Measurements from ENCODE around the gene ACER3. TPM values are rescaled to one million over a fixed set of nuclear protein-coding genes. Genes with fewer than 3 reads are reported as not detected.
"Not testable (repeated sequence)": the region's sequence is repeated elsewhere in the genome, so short reads cannot be mapped to it uniquely, and the experiment has no call there.

ACER3 gene
- total and polyA plus RNA-seq, 2 experiments from 2014 or later = 6.2 to 26.5 TPM

- H2AFZ ChIP-seq; H3K4me3 Mint-ChIP-seq; H3F3A ChIP-seq (replicated peaks; ENCODE audit: low read depth); DNase-seq (ENCODE audit: low spot score); H3K4me1 ChIP-seq (ENCODE audit: insufficient read depth); H3K27me3 ChIP-seq (ENCODE audit: insufficient read depth); H3K27me3 Mint-ChIP-seq (ENCODE audit: insufficient read depth, low read depth, poor library complexity); H3K79me2 ChIP-seq (replicated peaks; ENCODE audit: insufficient read depth); H3K4me2 ChIP-seq; H4K20me1 ChIP-seq (replicated peaks; ENCODE audit: insufficient read depth); H3K36me3 ChIP-seq (ENCODE audit: insufficient read depth); H3K4me3 ChIP-seq; ATAC-seq; H3K9me2 ChIP-seq (ENCODE audit: insufficient read depth); H3K27ac Mint-ChIP-seq; H3K4me1 Mint-ChIP-seq; H3K36me3 Mint-ChIP-seq (ENCODE audit: low read depth); H3K27ac ChIP-seq (ENCODE audit: low read depth): not testable (repeated sequence)
- H3K9me3 Mint-ChIP-seq = peaks cover 14% of the 10 kb centered on the region
Observed at GRCh38 chr11:76826508-76826907, 34.2 kb upstream of the ACER3 start.

GRCh38 chr11:76827005-76827404, 33.7 kb upstream of the ACER3 start:
- not testable (repeated sequence) for H3K79me2 ChIP-seq (replicated peaks; ENCODE audit: insufficient read depth); H3K36me3 ChIP-seq (ENCODE audit: insufficient read depth); ATAC-seq; H3K4me2 ChIP-seq; H3F3A ChIP-seq (replicated peaks; ENCODE audit: low read depth); H3K4me3 Mint-ChIP-seq; H3K27me3 ChIP-seq (ENCODE audit: insufficient read depth); H3K4me1 Mint-ChIP-seq; H2AFZ ChIP-seq; H3K27me3 Mint-ChIP-seq (ENCODE audit: insufficient read depth, low read depth, poor library complexity); H3K27ac ChIP-seq (ENCODE audit: low read depth); H4K20me1 ChIP-seq (replicated peaks; ENCODE audit: insufficient read depth); H3K4me1 ChIP-seq (ENCODE audit: insufficient read depth); H3K9me2 ChIP-seq (ENCODE audit: insufficient read depth); H3K4me3 ChIP-seq; DNase-seq (ENCODE audit: low spot score); H3K36me3 Mint-ChIP-seq (ENCODE audit: low read depth); H3K27ac Mint-ChIP-seq
- H3K9me3 Mint-ChIP-seq = peaks cover 10% of the 10 kb centered on the region

DNA sequence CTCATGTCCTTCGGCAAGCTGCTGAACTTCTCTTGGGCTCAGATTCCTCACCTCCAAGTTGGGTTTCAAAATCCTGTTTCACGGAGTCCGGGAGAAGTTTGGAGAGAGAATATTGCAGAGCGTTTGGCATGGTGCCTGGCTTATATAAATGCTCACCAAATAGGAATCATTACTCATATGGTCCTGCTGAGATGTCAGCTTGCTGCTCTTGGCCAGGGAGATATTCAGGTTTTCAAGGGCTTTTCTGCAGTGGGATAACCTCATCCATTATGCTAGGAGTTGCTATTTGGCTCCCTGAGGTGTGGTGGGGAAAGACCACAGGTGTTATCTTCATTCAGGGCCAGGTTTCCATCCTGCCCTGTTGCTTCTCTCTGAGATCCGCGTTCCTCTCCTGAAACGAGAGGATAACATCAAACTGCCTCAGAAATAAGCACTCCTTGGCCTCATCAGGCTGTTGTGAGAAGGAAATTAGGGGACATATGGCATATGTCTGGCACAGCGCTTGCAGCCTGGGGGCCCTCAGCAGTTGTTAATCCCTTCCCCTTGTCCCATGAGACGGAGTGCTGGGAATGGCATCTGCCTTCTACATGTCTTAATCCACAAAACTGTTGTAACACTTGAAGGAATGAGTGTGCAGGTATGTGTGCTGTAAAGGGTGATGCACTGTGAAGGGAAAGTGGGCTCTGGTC, 29.9 kb upstream of the ACER3 start:
- H3K36me3 ChIP-seq (ENCODE audit: insufficient read depth) = no peaks in the 10 kb centered on the region
- H3K9me2 ChIP-seq (ENCODE audit: insufficient read depth) = peaks cover 7% of the 10 kb centered on the region; the same call in 1 of the 2 replicates
- Mint-ChIP-seq H3K27me3 (ENCODE audit: insufficient read depth, low read depth, poor library complexity) (no peaks in the 10 kb centered on the region), H3K4me1 (no peaks in the 10 kb centered on the region), H3K9me3 (peaks cover 3% of the 10 kb centered on the region; the same call in 1 of the 3 replicates), H3K36me3 (ENCODE audit: low read depth) (no peaks in the 10 kb centered on the region; the same call in 2 of the 3 replicates), H3K4me3 (no peak overlapping the region), H3K27ac (no peak overlapping the region)
- H3F3A ChIP-seq (replicated peaks; ENCODE audit: low read depth) = no peaks in the 10 kb centered on the region
- no peak for TF ChIP-seq ZNF331 (CRISPR knock-in tag; IDR thresholded peaks at IDR 0.05; ENCODE audit: low read depth)
- TF ChIP-seq EZH2phosphoT487 (IDR thresholded peaks at IDR 0.05; ENCODE audit: unreplicated experiment) = no peak
- no peak for TF ChIP-seq REST (IDR thresholded peaks at IDR 0.05; ENCODE audit: unreplicated experiment)
- TF ChIP-seq NANOG (IDR thresholded peaks at IDR 0.05; ENCODE audit: borderline replicate concordance) = no peak
- TF ChIP-seq POLR2AphosphoS5 (IDR thresholded peaks at IDR 0.05; ENCODE audit: low read depth) = no peak
- TF ChIP-seq EZH2 (IDR thresholded peaks at IDR 0.05; ENCODE audit: low read depth, unreplicated experiment) = no peak
- DNase-seq (ENCODE audit: low spot score) = no peak
- 0 out of 2 replicates have a peak overlapping the region, but pooled peaks have one; percentile 23 for H2AFZ ChIP-seq
- no peak for ATAC-seq
- no peaks in the 10 kb centered on the region for H4K20me1 ChIP-seq (replicated peaks; ENCODE audit: insufficient read depth)
- H3K27ac ChIP-seq (ENCODE audit: low read depth) = no peak overlapping the region
- H3K4me3 ChIP-seq = no peak overlapping the region
- H3K4me2 ChIP-seq = no peak overlapping the region
- no peaks in the 10 kb centered on the region for H3K4me1 ChIP-seq (ENCODE audit: insufficient read depth)
- no peaks in the 10 kb centered on the region for H3K27me3 ChIP-seq (ENCODE audit: insufficient read depth)
- H3K79me2 ChIP-seq (replicated peaks; ENCODE audit: insufficient read depth) = no peaks in the 10 kb centered on the region
